Astrocyte (in vitro differentiated cells and primary cell): ENCODE data around the gene MAGEA2B.
"Not testable (repeated sequence)": the region's sequence is repeated elsewhere in the genome, so short reads cannot be mapped to it uniquely, and the experiment has no call there.

Source experiments
- EZH2 ChIP-seq: IDR thresholded peaks from 2 replicates; pipeline ENCODE4 v1.6.1; 2012; ENCODE audit warnings: mild to moderate bottlenecking, low read length, inconsistent platforms; ENCODE audit not compliant: insufficient read depth
- TF ChIP-seq, protein P1 (sequence below): IDR thresholded peaks from 2 replicates; pipeline ENCODE4 v1.5.1; 2011; ENCODE audit warnings: low read depth, mild to moderate bottlenecking, inconsistent platforms, low read length, moderate library complexity; ENCODE audit not compliant: insufficient read depth

DNA sequence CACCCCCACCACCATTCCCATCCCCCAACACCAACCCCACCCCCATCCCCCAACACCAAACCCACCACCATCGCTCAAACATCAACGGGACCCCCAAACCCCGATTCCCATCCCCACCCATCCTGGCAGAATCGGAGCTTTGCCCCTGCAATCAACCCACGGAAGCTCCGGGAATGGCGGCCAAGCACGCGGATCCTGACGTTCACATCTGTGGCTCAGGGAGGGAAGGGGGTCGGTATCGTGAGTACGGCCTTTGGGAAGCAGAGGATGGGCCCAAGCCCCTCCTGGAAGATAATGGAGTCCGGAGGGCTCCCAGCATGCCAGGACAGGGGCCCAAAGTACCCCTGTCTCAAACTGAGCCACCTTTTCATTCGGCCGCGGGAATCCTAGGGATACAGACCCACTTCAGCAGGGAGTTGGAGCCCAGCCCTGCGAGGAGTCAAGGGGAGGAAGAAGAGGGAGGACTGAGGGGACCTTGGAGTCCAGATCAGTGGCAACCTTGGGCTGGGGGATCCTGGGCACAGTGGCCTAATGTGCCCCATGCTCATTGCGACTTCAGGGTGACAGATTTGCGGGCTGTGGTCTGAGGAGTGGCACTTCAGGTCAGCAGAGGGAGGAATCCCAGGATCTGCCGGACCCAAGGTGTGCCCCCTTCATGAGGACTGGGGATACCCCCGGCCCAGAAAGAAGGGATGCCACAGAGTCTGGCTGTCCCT, 19.9 kb downstream of the MAGEA2B start:
- TF ChIP-seq, protein P1, sequence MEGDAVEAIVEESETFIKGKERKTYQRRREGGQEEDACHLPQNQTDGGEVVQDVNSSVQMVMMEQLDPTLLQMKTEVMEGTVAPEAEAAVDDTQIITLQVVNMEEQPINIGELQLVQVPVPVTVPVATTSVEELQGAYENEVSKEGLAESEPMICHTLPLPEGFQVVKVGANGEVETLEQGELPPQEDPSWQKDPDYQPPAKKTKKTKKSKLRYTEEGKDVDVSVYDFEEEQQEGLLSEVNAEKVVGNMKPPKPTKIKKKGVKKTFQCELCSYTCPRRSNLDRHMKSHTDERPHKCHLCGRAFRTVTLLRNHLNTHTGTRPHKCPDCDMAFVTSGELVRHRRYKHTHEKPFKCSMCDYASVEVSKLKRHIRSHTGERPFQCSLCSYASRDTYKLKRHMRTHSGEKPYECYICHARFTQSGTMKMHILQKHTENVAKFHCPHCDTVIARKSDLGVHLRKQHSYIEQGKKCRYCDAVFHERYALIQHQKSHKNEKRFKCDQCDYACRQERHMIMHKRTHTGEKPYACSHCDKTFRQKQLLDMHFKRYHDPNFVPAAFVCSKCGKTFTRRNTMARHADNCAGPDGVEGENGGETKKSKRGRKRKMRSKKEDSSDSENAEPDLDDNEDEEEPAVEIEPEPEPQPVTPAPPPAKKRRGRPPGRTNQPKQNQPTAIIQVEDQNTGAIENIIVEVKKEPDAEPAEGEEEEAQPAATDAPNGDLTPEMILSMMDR: not testable (repeated sequence)
- TF ChIP-seq EZH2: not testable (repeated sequence)
